CD4-positive, alpha-beta T cell (primary cell): Measurements from ENCODE around the gene PRDM1. TPM values are rescaled to one million over a fixed set of nuclear protein-coding genes. Genes with fewer than 3 reads are reported as not detected.

Experiments
- ATAC-seq: fragments of 200-7000 bp; cut with Tn5 transposase; one replicate; pipeline ENCODE4 v1.10.0; 2022; ENCODE audit warnings: mild to moderate bottlenecking; ENCODE audit not compliant: poor library complexity
- CTCF ChIA-PET: fragments of 350-600 bp; sonication (Branson Sonifier 250); formaldehyde crosslinking; loops from one replicate; lab custom pipeline; 2021; ENCODE audit warnings: antibody characterized with exemption, inconsistent platforms; lab: Charles Lee
- POLR2A ChIA-PET: fragments of 350-600 bp; sonication (Branson Sonifier 250); formaldehyde crosslinking; loops from one replicate; lab custom pipeline; 2021; ENCODE audit warnings: antibody characterized with exemption, inconsistent platforms; lab: Charles Lee
- DNase-seq, 14 experiments: peaks; one replicate each; pipeline ENCODE4 v3.0.0-alpha.2; 2013 to 2020; ENCODE audit warnings: mixed read lengths in 2 of 14
- H3K27ac ChIP-seq, 2 donors: one replicate each; pipeline versions ENCODE4 v1.5.1 to v1.7.0; 2013; ENCODE audit warnings: low read length in 2 of 2, low read depth in 1 of 2, mild to moderate bottlenecking in 1 of 2
- H3K27me3 ChIP-seq, 2 experiments: 1 replicate in 1 of 2; 2 replicates in 1 of 2; pipeline versions ENCODE4 v1.6.1 to v1.7.0; 2013; ENCODE audit warnings: low read length in 2 of 2, control low read depth in 1 of 2, mild to moderate bottlenecking in 1 of 2, moderate library complexity in 1 of 2; ENCODE audit not compliant: insufficient read depth in 2 of 2, control insufficient read depth in 1 of 2
- H3K36me3 ChIP-seq: one replicate; pipeline ENCODE4 v1.6.1; 2013; ENCODE audit warnings: low read length, control low read depth; ENCODE audit not compliant: insufficient read depth
- H3K4me1 ChIP-seq: one replicate; pipeline ENCODE4 v1.6.1; 2013; ENCODE audit warnings: low read length, control low read depth; ENCODE audit not compliant: insufficient read depth
- H3K4me3 ChIP-seq: one replicate; pipeline ENCODE4 v1.5.1; 2013; ENCODE audit warnings: mild to moderate bottlenecking, low read length, moderate library complexity
- H3K9me3 ChIP-seq, 2 experiments: 1 replicate in 1 of 2; 2 replicates in 1 of 2; pipeline versions ENCODE4 v1.6.1 to v1.7.0; 2013; ENCODE audit warnings: low read length in 2 of 2, mild to moderate bottlenecking in 2 of 2, control low read depth in 1 of 2, moderate library complexity in 1 of 2; ENCODE audit not compliant: control insufficient read depth in 1 of 2, insufficient read depth in 1 of 2
- H3K27ac Mint-ChIP-seq: one replicate; pipeline ENCODE4 v1.8.0; 2020; ENCODE audit warnings: mixed read lengths
- H3K27me3 Mint-ChIP-seq: one replicate; pipeline ENCODE4 v1.8.0; 2021; ENCODE audit warnings: mixed read lengths
- H3K36me3 Mint-ChIP-seq: one replicate; pipeline ENCODE4 v1.8.0; 2021; ENCODE audit warnings: low read depth, mixed read lengths
- H3K4me1 Mint-ChIP-seq: one replicate; pipeline ENCODE4 v1.8.0; 2021; ENCODE audit warnings: low read depth, mixed read lengths
- H3K4me3 Mint-ChIP-seq: one replicate; pipeline ENCODE4 v1.8.0; 2020; ENCODE audit warnings: mild to moderate bottlenecking, mixed read lengths
- H3K9me3 Mint-ChIP-seq: one replicate; pipeline ENCODE4 v1.8.0; 2020; ENCODE audit warnings: mixed read lengths
- intact Hi-C, 2 experiments: fragments of 100-400 bp; cut with DNase I in 1 of 2; cut with micrococcal nuclease in 1 of 2; formaldehyde crosslinking; loops; one replicate each; pipeline versions ENCODE4 v1.15.1 to v1.9.0; 2023 to 2025; cut with DNase I, micrococcal nuclease
- total RNA-seq, 174 experiments: library from RNA in 2 of 174; stranded (reverse) in 2 of 174; gene quantifications; one replicate each; pipeline ENCODE4 v1.2.3 and lab custom pipeline; 2021 to 2026
- TF ChIP-seq, protein P1 (sequence below): fragments of 200-600 bp; IDR thresholded peaks from one replicate; pipeline ENCODE4 v1.8.0; 2022; ENCODE audit warnings: antibody characterized with exemption, mild to moderate bottlenecking

PRDM1 gene
- total RNA-seq, 2 experiments from 2014 or later = 69.9 to 83.4 TPM

DNA sequence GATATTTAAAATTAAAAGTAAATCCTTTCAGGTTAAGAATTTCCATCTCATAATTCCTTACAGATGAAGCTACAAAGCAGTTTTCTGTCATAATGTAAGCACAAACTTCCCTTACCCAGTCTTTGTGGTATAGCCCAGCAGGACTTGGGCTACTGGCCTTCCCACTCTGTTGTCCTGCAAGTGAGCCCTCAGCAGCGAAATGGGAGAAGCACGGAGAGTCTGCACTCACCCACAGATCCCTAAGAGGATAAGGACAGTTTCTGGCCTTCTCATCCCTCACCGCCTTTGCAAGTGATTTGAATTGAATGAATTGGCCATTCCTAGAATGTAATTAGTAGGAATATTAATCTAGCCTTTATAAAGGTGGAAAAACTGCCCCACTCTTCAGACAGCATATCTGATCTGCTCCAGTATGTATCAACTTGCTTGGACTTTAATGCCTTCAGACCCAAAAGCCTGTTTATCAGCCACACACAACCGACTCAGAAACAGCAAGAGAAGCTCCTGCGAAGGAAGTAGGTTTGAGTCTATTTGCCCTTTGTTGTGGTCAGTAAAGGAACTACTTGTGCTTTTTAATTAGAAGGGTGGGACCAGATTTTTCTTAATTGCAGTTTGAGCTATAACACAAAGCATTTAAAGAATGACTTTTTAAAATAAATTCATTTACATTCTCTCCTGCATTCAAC is 29.9 kb upstream of the PRDM1 start:
- Histone ChIP-seq H3K4me3 (no peak overlapping the region), H3K27ac (no peak overlapping the region), H3K27me3 (no peaks in the 10 kb centered on the region), H3K4me1 (peaks cover 14% of the 10 kb centered on the region), H3K9me3 (no peaks in the 10 kb centered on the region), H3K36me3 (no peaks in the 10 kb centered on the region)
- intact Hi-C loops = no loop called here
- DNase-seq (peak in 5 of 14 experiments; percentile 8 to 77 (median 65)), ATAC-seq (peak; percentile 93)
- Mint-ChIP-seq H3K36me3 (no peaks in the 10 kb centered on the region), H3K4me3 (peak overlapping the region; percentile 27), H3K9me3 (no peaks in the 10 kb centered on the region), H3K27me3 (no peaks in the 10 kb centered on the region), H3K27ac (no peak overlapping the region), H3K4me1 (peaks cover 29% of the 10 kb centered on the region)
- ChIA-PET POLR2A (interaction anchor here (0.7 to 1.7 kb wide), 8 partner anchors 9 to 63 kb away, joined by 3 to 8 read pairs (median 4); no protein-coding TSS in a partner anchor), CTCF (interaction anchor here (0.5 to 1.7 kb wide), 4 partner anchors 9 to 141 kb away, joined by 3 to 5 read pairs (median 3); partner anchors contain the start of gene PRDM1)
- TF ChIP-seq, protein P1, sequence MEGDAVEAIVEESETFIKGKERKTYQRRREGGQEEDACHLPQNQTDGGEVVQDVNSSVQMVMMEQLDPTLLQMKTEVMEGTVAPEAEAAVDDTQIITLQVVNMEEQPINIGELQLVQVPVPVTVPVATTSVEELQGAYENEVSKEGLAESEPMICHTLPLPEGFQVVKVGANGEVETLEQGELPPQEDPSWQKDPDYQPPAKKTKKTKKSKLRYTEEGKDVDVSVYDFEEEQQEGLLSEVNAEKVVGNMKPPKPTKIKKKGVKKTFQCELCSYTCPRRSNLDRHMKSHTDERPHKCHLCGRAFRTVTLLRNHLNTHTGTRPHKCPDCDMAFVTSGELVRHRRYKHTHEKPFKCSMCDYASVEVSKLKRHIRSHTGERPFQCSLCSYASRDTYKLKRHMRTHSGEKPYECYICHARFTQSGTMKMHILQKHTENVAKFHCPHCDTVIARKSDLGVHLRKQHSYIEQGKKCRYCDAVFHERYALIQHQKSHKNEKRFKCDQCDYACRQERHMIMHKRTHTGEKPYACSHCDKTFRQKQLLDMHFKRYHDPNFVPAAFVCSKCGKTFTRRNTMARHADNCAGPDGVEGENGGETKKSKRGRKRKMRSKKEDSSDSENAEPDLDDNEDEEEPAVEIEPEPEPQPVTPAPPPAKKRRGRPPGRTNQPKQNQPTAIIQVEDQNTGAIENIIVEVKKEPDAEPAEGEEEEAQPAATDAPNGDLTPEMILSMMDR = no peak

DNA sequence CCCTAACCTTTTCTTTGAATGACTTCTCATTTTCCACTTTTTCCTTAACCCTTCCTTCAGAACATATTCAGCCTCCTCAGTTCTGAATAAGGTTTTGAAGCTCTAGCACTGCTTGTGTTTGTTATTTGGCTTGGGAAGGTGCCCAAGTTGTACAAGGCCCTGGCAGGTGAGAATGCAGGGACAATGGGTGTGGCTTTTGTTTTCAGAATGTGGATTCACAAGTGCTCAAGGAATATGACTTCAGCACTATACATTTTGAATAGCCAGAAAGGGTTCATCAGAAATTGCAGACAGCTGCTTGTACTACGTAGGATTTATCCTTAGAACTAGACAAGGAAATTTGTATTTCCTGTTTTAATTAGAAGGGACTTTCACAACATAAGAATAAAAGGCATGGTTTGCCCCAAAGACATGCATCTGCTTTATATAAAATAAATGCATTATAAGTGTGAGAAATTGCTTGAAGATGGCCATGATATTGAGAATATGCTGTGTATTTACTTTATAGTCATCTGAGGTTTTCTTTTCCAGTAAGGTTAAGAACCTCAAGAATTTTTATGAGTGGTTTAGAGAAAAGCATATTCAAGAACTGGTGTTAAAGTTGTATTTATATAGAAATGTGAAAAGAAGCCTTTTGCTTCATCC is 29.3 kb upstream of the PRDM1 start:
- CTCF ChIA-PET = interaction anchor here (1.1 to 1.7 kb wide), 3 partner anchors 9 to 29 kb away, joined by 3 to 5 read pairs (median 3); partner anchors contain the start of gene PRDM1
- Histone ChIP-seq H3K4me1 (peaks cover 14% of the 10 kb centered on the region), H3K9me3 (no peaks in the 10 kb centered on the region), H3K27ac (no peak overlapping the region), H3K27me3 (no peaks in the 10 kb centered on the region), H3K4me3 (no peak overlapping the region), H3K36me3 (no peaks in the 10 kb centered on the region)
- Mint-ChIP-seq H3K36me3 (no peaks in the 10 kb centered on the region), H3K27me3 (peaks cover 4% of the 10 kb centered on the region), H3K4me3 (peak overlapping the region; percentile 27), H3K4me1 (peaks cover 29% of the 10 kb centered on the region), H3K9me3 (no peaks in the 10 kb centered on the region), H3K27ac (no peak overlapping the region)
- DNase-seq = no peak
- ATAC-seq = peak; percentile 26
- TF ChIP-seq, protein P1 = no peak
- POLR2A ChIA-PET = interaction anchor here (1.1 to 1.7 kb wide), 6 partner anchors 14 to 64 kb away, joined by 3 to 8 read pairs (median 6); no protein-coding TSS in a partner anchor
- intact Hi-C loops = no loop called here

DNA sequence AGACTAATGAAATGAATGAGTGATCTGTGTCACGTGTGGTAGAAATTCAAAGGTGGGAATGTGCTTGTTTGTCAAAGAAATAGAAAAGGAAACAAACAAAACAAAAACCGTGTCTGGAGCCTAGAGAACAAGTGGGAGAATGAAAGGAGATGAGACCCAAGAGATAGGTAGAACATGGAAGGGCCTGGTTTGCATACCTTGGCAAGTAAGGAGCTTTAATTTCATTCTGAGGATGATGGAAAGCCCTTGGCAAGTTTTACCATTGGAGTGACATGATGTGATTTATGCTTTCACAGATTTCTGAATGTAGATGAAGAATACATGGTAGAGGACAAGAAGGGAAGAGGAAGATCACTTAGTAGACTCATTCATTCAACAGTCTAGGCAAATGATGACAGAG is 26.8 kb upstream of the PRDM1 start:
- no peaks in the 10 kb centered on the region for H3K36me3 Mint-ChIP-seq
- H3K4me3 Mint-ChIP-seq = no peak overlapping the region
- no peaks in the 10 kb centered on the region for H3K27me3 ChIP-seq
- intact Hi-C loops = no loop called here
- ATAC-seq (no peak), DNase-seq (no peak)
- no peaks in the 10 kb centered on the region for H3K36me3 ChIP-seq
- H3K9me3 Mint-ChIP-seq = no peaks in the 10 kb centered on the region
- no peak overlapping the region for H3K27ac ChIP-seq
- H3K4me1 Mint-ChIP-seq = peaks cover 29% of the 10 kb centered on the region
- H3K27ac Mint-ChIP-seq = no peak overlapping the region
- peaks cover 4% of the 10 kb centered on the region for H3K27me3 Mint-ChIP-seq
- no peaks in the 10 kb centered on the region for H3K9me3 ChIP-seq
- TF ChIP-seq, protein P1 = no peak
- no peak overlapping the region for H3K4me3 ChIP-seq
- ChIA-PET POLR2A (no interaction called here), CTCF (no interaction called here)
- peaks cover 14% of the 10 kb centered on the region for H3K4me1 ChIP-seq
